GM03348 (cell line): ENCODE data around the gene SULT1C4.
A peak's percentile ranks its signal among the peaks of the same experiment; 100 is the strongest.
"Not testable (repeated sequence)": the region's sequence is repeated elsewhere in the genome, so short reads cannot be mapped to it uniquely, and the experiment has no call there.

Experiments used
- DNase-seq: peaks from one replicate; pipeline ENCODE4 v3.0.0; 2012; ENCODE audit warnings: low spot score

The SULT1C4 gene

GRCh38 chr2:108377815-108378630, at the start of gene SULT1C4:
Gene SULT1C4, plus strand, starts transcription at chr2:108377954. Its CDS starts 384 bp downstream, at chr2:108378338.
- no peak for DNase-seq

- DNase-seq, result no peak
These were observed 48.0 kb upstream of the SULT1C4 start for GRCh38 chr2:108329771-108330170.

GRCh38 chr2:108330979-108331378, 46.8 kb upstream of the SULT1C4 start:
- DNase-seq, result no peak

GRCh38 chr2:108345951-108346350, 31.8 kb upstream of the SULT1C4 start:
- no peak for DNase-seq

GRCh38 chr2:108346827-108347226, 30.9 kb upstream of the SULT1C4 start:
- no peak for DNase-seq

GRCh38 chr2:108347786-108348185, 30.0 kb upstream of the SULT1C4 start:
- DNase-seq, result no peak

- DNase-seq, result no peak
These were observed 28.8 kb upstream of the SULT1C4 start for GRCh38 chr2:108348816-108349570.

GRCh38 chr2:108349571-108349928, 28.2 kb upstream of the SULT1C4 start:
- no peak for DNase-seq

GRCh38 chr2:108351889-108352288, 25.9 kb upstream of the SULT1C4 start:
- DNase-seq, result peak; percentile 53

GRCh38 chr2:108354136-108354535, 23.6 kb upstream of the SULT1C4 start:
- DNase-seq, result no peak

- no peak for DNase-seq
These were observed 21.6 kb upstream of the SULT1C4 start for GRCh38 chr2:108355906-108356734.

GRCh38 chr2:108359336-108359735, 18.4 kb upstream of the SULT1C4 start:
- not testable (repeated sequence) for DNase-seq

GRCh38 chr2:108360776-108361468, 16.8 kb upstream of the SULT1C4 start:
- no peak for DNase-seq

GRCh38 chr2:108363024-108363907, 14.5 kb upstream of the SULT1C4 start:
- DNase-seq, result no peak

GRCh38 chr2:108363908-108364225, 13.9 kb upstream of the SULT1C4 start:
- no peak for DNase-seq

- DNase-seq, result no peak
These were observed 13.0 kb upstream of the SULT1C4 start for GRCh38 chr2:108364676-108365297.

- DNase-seq, result no peak
These were observed 12.1 kb upstream of the SULT1C4 start for GRCh38 chr2:108365656-108366055.

- no peak for DNase-seq
These were observed 10.7 kb upstream of the SULT1C4 start for GRCh38 chr2:108367014-108367413.

- DNase-seq, result no peak
These were observed 10.1 kb upstream of the SULT1C4 start for GRCh38 chr2:108367561-108368175.

GRCh38 chr2:108369153-108369552, 8.6 kb upstream of the SULT1C4 start:
- no peak for DNase-seq
